Stomach (tissue), 4 donors: Measurements from ENCODE around the gene AVPR2.

ENCODE experiments used
- CTCF ChIP-seq, 7 experiments: fragments of 450-650 bp in 4 of 7; fragments of 200-600 bp in 3 of 7; sonication (generic) in 3 of 7; IDR thresholded peaks; one replicate each; pipeline ENCODE4 v1.5.1; 2016 to 2019; ENCODE audit warnings: antibody characterized with exemption in 7 of 7, control low read depth in 2 of 7, mild to moderate bottlenecking in 1 of 7
- EP300 ChIP-seq: sonication (generic); formaldehyde crosslinking; IDR thresholded peaks from one replicate; pipeline ENCODE4 v1.6.1; 2017; ENCODE audit warnings: antibody characterized with exemption
- POLR2A ChIP-seq, 4 donors: fragments of 450-650 bp; IDR thresholded peaks; one replicate each; pipeline ENCODE4 v1.6.1; 2016; ENCODE audit warnings: antibody characterized with exemption in 4 of 4, control low read depth in 2 of 4, mild to moderate bottlenecking in 1 of 4, moderate library complexity in 1 of 4
- POLR2AphosphoS5 ChIP-seq, 3 donors: sonication (generic); formaldehyde crosslinking; IDR thresholded peaks; one replicate each; pipeline ENCODE4 v1.6.1; 2016; ENCODE audit warnings: antibody characterized with exemption in 3 of 3

- no peak for TF ChIP-seq POLR2AphosphoS5 (IDR thresholded peaks at IDR 0.05)
- TF ChIP-seq CTCF (IDR thresholded peaks at IDR 0.05): no peak
- TF ChIP-seq POLR2A (IDR thresholded peaks at IDR 0.05): no peak
- no peak for TF ChIP-seq EP300
These were observed 23.1 kb downstream of the AVPR2 start for GRCh38 chrX:153927672-153927921.
